Superior temporal gyrus (tissue), 1 donor: ENCODE data around the gene FHOD3.

Experiments
- DNase-seq: peaks from one replicate; pipeline ENCODE4 v3.0.0-alpha.2; 2016; ENCODE audit errors: extremely low spot score

The FHOD3 gene

GRCh38 chr18:36592282-36592681 is 294.8 kb downstream of the FHOD3 start:
- no peak for DNase-seq

- no peak for DNase-seq
Measured at GRCh38 chr18:36593001-36593400, 295.5 kb downstream of the FHOD3 start.

- no peak for DNase-seq
Measured at GRCh38 chr18:36593641-36594040, 296.1 kb downstream of the FHOD3 start.

GRCh38 chr18:36594621-36595020 is 297.1 kb downstream of the FHOD3 start:
- DNase-seq, result no peak

- no peak for DNase-seq
Measured at GRCh38 chr18:36595046-36595817, 297.7 kb downstream of the FHOD3 start.

- no peak for DNase-seq
Measured at GRCh38 chr18:36595818-36596215, 298.3 kb downstream of the FHOD3 start.

GRCh38 chr18:36597636-36598035 is 300.1 kb downstream of the FHOD3 start:
- no peak for DNase-seq

- DNase-seq, result no peak
Measured at GRCh38 chr18:36600548-36600947, 303.0 kb downstream of the FHOD3 start.

GRCh38 chr18:36601316-36601715 is 303.8 kb downstream of the FHOD3 start:
- no peak for DNase-seq

GRCh38 chr18:36602071-36602470 is 304.6 kb downstream of the FHOD3 start:
- DNase-seq, result no peak

GRCh38 chr18:36602620-36603019 is 305.1 kb downstream of the FHOD3 start:
- DNase-seq, result no peak

- DNase-seq, result no peak
Measured at GRCh38 chr18:36608107-36608506, 310.6 kb downstream of the FHOD3 start.

GRCh38 chr18:36610258-36610657 is 312.7 kb downstream of the FHOD3 start:
- DNase-seq, result no peak

- DNase-seq, result no peak
Measured at GRCh38 chr18:36610661-36611060, 313.1 kb downstream of the FHOD3 start.

- no peak for DNase-seq
Measured at GRCh38 chr18:36613069-36613468, 315.6 kb downstream of the FHOD3 start.

- no peak for DNase-seq
Measured at GRCh38 chr18:36613810-36614209, 316.3 kb downstream of the FHOD3 start.

GRCh38 chr18:36620788-36621187 is 323.3 kb downstream of the FHOD3 start:
- no peak for DNase-seq

- no peak for DNase-seq
Measured at GRCh38 chr18:36622610-36623009, 325.1 kb downstream of the FHOD3 start.

GRCh38 chr18:36623091-36623490 is 325.6 kb downstream of the FHOD3 start:
- no peak for DNase-seq

- no peak for DNase-seq
Measured at GRCh38 chr18:36623681-36624190, 326.2 kb downstream of the FHOD3 start.

- DNase-seq, result no peak
Measured at GRCh38 chr18:36624451-36625167, 327.1 kb downstream of the FHOD3 start.

- DNase-seq, result no peak
Measured at GRCh38 chr18:36625386-36625785, 327.9 kb downstream of the FHOD3 start.

GRCh38 chr18:36627637-36628036 is 330.1 kb downstream of the FHOD3 start:
- no peak for DNase-seq
